ENCODE results near the gene ULBP3.
"Not testable (repeated sequence)": the region's sequence is repeated elsewhere in the genome, so short reads cannot be mapped to it uniquely, and the experiment has no call there.

Gene ULBP3

GRCh38 chr6:150075034-150075421, 6.1 kb upstream of the ULBP3 start:
- DNase-seq = no peak

- DNase-seq = not testable (repeated sequence)
Measured at GRCh38 chr6:150074396-150075033, 5.6 kb upstream of the ULBP3 start.

GRCh38 chr6:150072201-150072600, 3.3 kb upstream of the ULBP3 start:
- peak; percentile 76 for DNase-seq

- DNase-seq = no peak
Measured at GRCh38 chr6:150070236-150070818, 1.4 kb upstream of the ULBP3 start.

GRCh38 chr6:150069706-150070105, 785 bp upstream of the ULBP3 start:
- peak; percentile 26 for DNase-seq

- no peak for DNase-seq
Measured at GRCh38 chr6:150068151-150068550, 770 bp downstream of the ULBP3 start.

GRCh38 chr6:150065083-150065482, 3.8 kb downstream of the ULBP3 start:
- DNase-seq = no peak

- no peak for DNase-seq
Measured at GRCh38 chr6:150063640-150064039, 5.3 kb downstream of the ULBP3 start.

GRCh38 chr6:150059973-150060372, 8.9 kb downstream of the ULBP3 start:
- DNase-seq = not testable (repeated sequence)

- no peak for DNase-seq
Measured at GRCh38 chr6:150058986-150059385, 9.9 kb downstream of the ULBP3 start.

GRCh38 chr6:150058231-150058792, 10.6 kb downstream of the ULBP3 start:
- DNase-seq = no peak

GRCh38 chr6:150057501-150057951, 11.4 kb downstream of the ULBP3 start:
- DNase-seq = no peak

GRCh38 chr6:150056916-150057315, 12.0 kb downstream of the ULBP3 start:
- DNase-seq = no peak

GRCh38 chr6:150056156-150056555, 12.8 kb downstream of the ULBP3 start:
- DNase-seq = no peak

- DNase-seq = no peak
Measured at GRCh38 chr6:150055131-150055530, 13.8 kb downstream of the ULBP3 start.

- DNase-seq = no peak
Measured at GRCh38 chr6:150053450-150053849, 15.5 kb downstream of the ULBP3 start.

- no peak for DNase-seq
Measured at GRCh38 chr6:150050846-150051245, 18.1 kb downstream of the ULBP3 start.

- no peak for DNase-seq
Measured at GRCh38 chr6:150048099-150048498, 20.8 kb downstream of the ULBP3 start.

GRCh38 chr6:150046943-150047342, 22.0 kb downstream of the ULBP3 start:
- DNase-seq = no peak

- no peak for DNase-seq
Measured at GRCh38 chr6:150044621-150045145, 24.2 kb downstream of the ULBP3 start.

- no peak for DNase-seq
Measured at GRCh38 chr6:150043501-150044412, 25.2 kb downstream of the ULBP3 start.

- DNase-seq = no peak
Measured at GRCh38 chr6:150043096-150043495, 25.8 kb downstream of the ULBP3 start.

Data from MV-4-11 (cell line).